GM23338 (cell line): Measurements from ENCODE around the gene CASK. TPM values are rescaled to one million over a fixed set of nuclear protein-coding genes. Genes with fewer than 3 reads are reported as not detected.

ENCODE experiments used
- ATAC-seq: fragments of 200-7000 bp; cut with Tn5 transposase; 3 replicates; pipeline ENCODE4 v1.9.1; 2020
- DNase-seq: peaks from one replicate; pipeline ENCODE4 v3.0.0-alpha.2; 2015; ENCODE audit warnings: low spot score
- H2AFZ ChIP-seq: fragments of 200-600 bp; sonication (generic); 2 replicates; pipeline ENCODE4 v1.8.0; 2016; ENCODE audit warnings: antibody characterized with exemption, mild to moderate bottlenecking, moderate library complexity
- H3F3A ChIP-seq: fragments of 200-600 bp; sonication (generic); replicated peaks from 2 replicates; pipeline ENCODE4 v1.8.0; 2017; ENCODE audit warnings: antibody characterized with exemption, mixed run types, low read depth
- H3K27ac ChIP-seq: fragments of 200-600 bp; sonication (generic); 2 replicates; pipeline ENCODE4 v1.6.1; 2016; ENCODE audit warnings: low read depth
- H3K27me3 ChIP-seq: fragments of 200-600 bp; sonication (generic); 2 replicates; pipeline ENCODE4 v1.8.0; 2016; ENCODE audit warnings: mild to moderate bottlenecking, mixed run types, moderate library complexity; ENCODE audit not compliant: insufficient read depth
- H3K36me3 ChIP-seq: fragments of 200-600 bp; sonication (generic); 2 replicates; pipeline ENCODE4 v1.8.0; 2016; ENCODE audit warnings: mild to moderate bottlenecking; ENCODE audit not compliant: insufficient read depth
- H3K4me1 ChIP-seq: fragments of 200-600 bp; sonication (generic); 2 replicates; pipeline ENCODE4 v1.8.0; 2016; ENCODE audit warnings: mild to moderate bottlenecking, moderate library complexity; ENCODE audit not compliant: insufficient read depth
- H3K4me2 ChIP-seq: fragments of 200-600 bp; sonication (generic); 2 replicates; pipeline ENCODE4 v1.7.1; 2017; ENCODE audit warnings: mixed run types
- H3K4me3 ChIP-seq: fragments of 200-600 bp; sonication (generic); 2 replicates; pipeline ENCODE4 v1.6.1; 2016; ENCODE audit warnings: mixed run types
- H3K79me2 ChIP-seq: fragments of 200-600 bp; sonication (generic); replicated peaks from 2 replicates; pipeline ENCODE4 v1.8.0; 2017; ENCODE audit warnings: mild to moderate bottlenecking; ENCODE audit not compliant: insufficient read depth
- H3K9me2 ChIP-seq: fragments of 200-600 bp; sonication (generic); 2 replicates; pipeline ENCODE4 v1.8.0; 2017; ENCODE audit not compliant: insufficient read depth
- H4K20me1 ChIP-seq: fragments of 200-600 bp; sonication (generic); replicated peaks from 2 replicates; pipeline ENCODE4 v1.8.0; 2017; ENCODE audit warnings: mild to moderate bottlenecking; ENCODE audit not compliant: insufficient read depth
- H3K27ac Mint-ChIP-seq: 2 replicates; pipeline ENCODE4 v1.8.0; 2020; ENCODE audit warnings: inconsistent platforms, mild to moderate bottlenecking, moderate library complexity, mixed read lengths
- H3K27me3 Mint-ChIP-seq: 3 replicates; pipeline ENCODE4 v1.8.0; 2022; ENCODE audit warnings: low read depth, mild to moderate bottlenecking, moderate library complexity, mixed read lengths, inconsistent platforms; ENCODE audit not compliant: insufficient read depth, poor library complexity
- H3K36me3 Mint-ChIP-seq: 3 replicates; pipeline ENCODE4 v1.8.0; 2021; ENCODE audit warnings: low read depth, mild to moderate bottlenecking, inconsistent platforms, moderate library complexity, mixed read lengths
- H3K4me1 Mint-ChIP-seq: 3 replicates; pipeline ENCODE4 v1.8.0; 2020; ENCODE audit warnings: mild to moderate bottlenecking, inconsistent platforms, mixed read lengths
- H3K4me3 Mint-ChIP-seq: 3 replicates; pipeline ENCODE4 v1.8.0; 2021; ENCODE audit warnings: moderate library complexity, mild to moderate bottlenecking, inconsistent platforms, mixed read lengths
- H3K9me3 Mint-ChIP-seq: 3 replicates; pipeline ENCODE4 v1.8.0; 2020; ENCODE audit warnings: moderate library complexity, mild to moderate bottlenecking, inconsistent platforms, mixed read lengths
- CREB1 ChIP-seq: fragments of 250-450 bp; sonication (Bioruptor Pico); IDR thresholded peaks from 2 replicates; pipeline ENCODE4 v1.5.0; 2020; ENCODE audit warnings: low read depth, mild to moderate bottlenecking, moderate library complexity
- EZH2 ChIP-seq: fragments of 200-600 bp; sonication (generic); IDR thresholded peaks from one replicate; pipeline ENCODE4 v1.8.0; 2017; ENCODE audit warnings: antibody characterized with exemption, mild to moderate bottlenecking, low read depth; ENCODE audit not compliant: unreplicated experiment
- EZH2phosphoT487 ChIP-seq: fragments of 200-600 bp; sonication (generic); IDR thresholded peaks from one replicate; pipeline ENCODE4 v1.8.1; 2018; ENCODE audit warnings: antibody characterized with exemption; ENCODE audit not compliant: unreplicated experiment
- JUNB ChIP-seq: IDR thresholded peaks from one replicate; pipeline ENCODE4 v1.6.1; 2016; ENCODE audit warnings: antibody characterized with exemption; ENCODE audit not compliant: unreplicated experiment
- NANOG ChIP-seq: IDR thresholded peaks from 2 replicates; pipeline ENCODE4 v1.6.1; 2016; ENCODE audit warnings: antibody characterized with exemption, borderline replicate concordance
- POLR2AphosphoS5 ChIP-seq: IDR thresholded peaks from 2 replicates; pipeline ENCODE4 v1.6.1; 2016; ENCODE audit warnings: antibody characterized with exemption, low read depth
- STAT1 ChIP-seq: IDR thresholded peaks from one replicate; pipeline ENCODE4 v1.6.1; 2016; ENCODE audit warnings: antibody characterized with exemption; ENCODE audit not compliant: unreplicated experiment
- ZNF114 ChIP-seq: fragments of 250-450 bp; sonication (Bioruptor Pico); IDR thresholded peaks from 2 replicates; pipeline ENCODE4 v1.5.0; 2020; ENCODE audit warnings: mild to moderate bottlenecking, moderate library complexity
- ZNF331 ChIP-seq: fragments of 250-450 bp; sonication (Bioruptor Pico); IDR thresholded peaks from 2 replicates; pipeline ENCODE4 v1.5.0; 2020; ENCODE audit warnings: low read depth, mild to moderate bottlenecking, moderate library complexity
- polyA plus RNA-seq: library from polyadenylated mRNA; unstranded; fragments of >200 nt; fragmentation: Nextera tagmentation; extraction: Ambion mirVana; gene quantifications from 2 replicates; pipeline ENCODE4 v1.2.1, GENCODE V29; 2016
- total RNA-seq: library from RNA; depleted of rRNA; stranded (reverse); fragments of >200 nt; shearing (Covaris generic); gene quantifications from 2 replicates; pipeline ENCODE4 v1.2.3, GENCODE V29; 2014
- TF ChIP-seq, protein P1 (sequence below), 2 experiments: fragments of 200-600 bp in 1 of 2; sonication (generic) in 1 of 2; conservative IDR thresholded peaks; 2 replicates each; pipeline versions ENCODE4 v1.5.1 to v1.6.1; 2016 to 2017; ENCODE audit warnings: antibody characterized with exemption in 2 of 2, low read depth in 2 of 2, mild to moderate bottlenecking in 2 of 2, moderate library complexity in 1 of 2
- TF ChIP-seq, protein P2 (sequence below): IDR thresholded peaks from 2 replicates; pipeline ENCODE4 v1.6.1; 2016; ENCODE audit warnings: antibody characterized with exemption
- TF ChIP-seq, protein P3 (sequence below): fragments of 250-450 bp; sonication (Bioruptor Pico); IDR thresholded peaks from 2 replicates; pipeline ENCODE4 v1.5.0; 2020; ENCODE audit warnings: mild to moderate bottlenecking, moderate library complexity
- TF ChIP-seq, protein P4 (sequence below): IDR thresholded peaks from one replicate; pipeline ENCODE4 v1.6.1; 2018; ENCODE audit warnings: antibody characterized with exemption; ENCODE audit not compliant: unreplicated experiment

The CASK gene
- total and polyA plus RNA-seq, 2 experiments from 2014 or later: 15.3 to 44.4 TPM

DNA sequence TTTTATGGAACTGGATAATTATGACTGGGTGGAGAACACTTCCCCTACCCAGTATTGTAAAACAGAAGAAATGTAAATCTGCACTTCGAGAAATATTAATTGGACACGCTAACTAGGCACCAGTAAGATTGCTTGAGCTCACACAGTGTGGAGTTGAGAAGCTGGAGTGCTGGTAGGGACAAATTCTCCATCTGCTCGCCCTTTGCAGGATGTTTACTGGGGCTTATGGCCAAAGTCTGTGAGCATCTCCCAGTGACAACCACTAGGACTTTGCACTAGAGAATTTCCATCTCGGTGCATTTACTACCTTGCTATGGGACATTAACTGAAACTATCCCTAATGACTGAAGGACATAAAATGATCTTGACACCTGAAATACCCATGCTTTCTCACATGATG, 268.3 kb downstream of the CASK start:
- H3K9me3 Mint-ChIP-seq: no peaks in the 10 kb centered on the region
- Histone ChIP-seq H3K4me2 (no peak overlapping the region), H3K4me1 (peaks cover 4% of the 10 kb centered on the region; the same call in 1 of the 2 replicates), H3K27ac (no peak overlapping the region), H3K4me3 (no peak overlapping the region), H3F3A (no peaks in the 10 kb centered on the region), H4K20me1 (no peaks in the 10 kb centered on the region), H3K36me3 (no peaks in the 10 kb centered on the region; the same call in 1 of the 2 replicates), H2AFZ (no peak overlapping the region), H3K79me2 (no peaks in the 10 kb centered on the region), H3K9me2 (no peaks in the 10 kb centered on the region), H3K27me3 (no peaks in the 10 kb centered on the region)
- H3K36me3 Mint-ChIP-seq: peaks cover 41% of the 10 kb centered on the region
- H3K27ac Mint-ChIP-seq: no peak overlapping the region
- DNase-seq (no peak), ATAC-seq (no peak)
- H3K4me3 Mint-ChIP-seq: no peak overlapping the region
- peaks cover 12% of the 10 kb centered on the region for H3K4me1 Mint-ChIP-seq
- TF ChIP-seq ZNF114 (no peak), STAT1 (no peak), JUNB (no peak), CREB1 (no peak), EZH2 (no peak), NANOG (no peak), POLR2AphosphoS5 (no peak), EZH2phosphoT487 (no peak), ZNF331 (CRISPR knock-in tag) (no peak)
- TF ChIP-seq, protein P1, sequence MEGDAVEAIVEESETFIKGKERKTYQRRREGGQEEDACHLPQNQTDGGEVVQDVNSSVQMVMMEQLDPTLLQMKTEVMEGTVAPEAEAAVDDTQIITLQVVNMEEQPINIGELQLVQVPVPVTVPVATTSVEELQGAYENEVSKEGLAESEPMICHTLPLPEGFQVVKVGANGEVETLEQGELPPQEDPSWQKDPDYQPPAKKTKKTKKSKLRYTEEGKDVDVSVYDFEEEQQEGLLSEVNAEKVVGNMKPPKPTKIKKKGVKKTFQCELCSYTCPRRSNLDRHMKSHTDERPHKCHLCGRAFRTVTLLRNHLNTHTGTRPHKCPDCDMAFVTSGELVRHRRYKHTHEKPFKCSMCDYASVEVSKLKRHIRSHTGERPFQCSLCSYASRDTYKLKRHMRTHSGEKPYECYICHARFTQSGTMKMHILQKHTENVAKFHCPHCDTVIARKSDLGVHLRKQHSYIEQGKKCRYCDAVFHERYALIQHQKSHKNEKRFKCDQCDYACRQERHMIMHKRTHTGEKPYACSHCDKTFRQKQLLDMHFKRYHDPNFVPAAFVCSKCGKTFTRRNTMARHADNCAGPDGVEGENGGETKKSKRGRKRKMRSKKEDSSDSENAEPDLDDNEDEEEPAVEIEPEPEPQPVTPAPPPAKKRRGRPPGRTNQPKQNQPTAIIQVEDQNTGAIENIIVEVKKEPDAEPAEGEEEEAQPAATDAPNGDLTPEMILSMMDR (conservative IDR thresholded peaks at IDR 0.05; ENCODE audit: low read depth in 2 of 2): no peak
- TF ChIP-seq, protein P2, sequence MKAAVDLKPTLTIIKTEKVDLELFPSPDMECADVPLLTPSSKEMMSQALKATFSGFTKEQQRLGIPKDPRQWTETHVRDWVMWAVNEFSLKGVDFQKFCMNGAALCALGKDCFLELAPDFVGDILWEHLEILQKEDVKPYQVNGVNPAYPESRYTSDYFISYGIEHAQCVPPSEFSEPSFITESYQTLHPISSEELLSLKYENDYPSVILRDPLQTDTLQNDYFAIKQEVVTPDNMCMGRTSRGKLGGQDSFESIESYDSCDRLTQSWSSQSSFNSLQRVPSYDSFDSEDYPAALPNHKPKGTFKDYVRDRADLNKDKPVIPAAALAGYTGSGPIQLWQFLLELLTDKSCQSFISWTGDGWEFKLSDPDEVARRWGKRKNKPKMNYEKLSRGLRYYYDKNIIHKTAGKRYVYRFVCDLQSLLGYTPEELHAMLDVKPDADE: no peak
- TF ChIP-seq, protein P3, sequence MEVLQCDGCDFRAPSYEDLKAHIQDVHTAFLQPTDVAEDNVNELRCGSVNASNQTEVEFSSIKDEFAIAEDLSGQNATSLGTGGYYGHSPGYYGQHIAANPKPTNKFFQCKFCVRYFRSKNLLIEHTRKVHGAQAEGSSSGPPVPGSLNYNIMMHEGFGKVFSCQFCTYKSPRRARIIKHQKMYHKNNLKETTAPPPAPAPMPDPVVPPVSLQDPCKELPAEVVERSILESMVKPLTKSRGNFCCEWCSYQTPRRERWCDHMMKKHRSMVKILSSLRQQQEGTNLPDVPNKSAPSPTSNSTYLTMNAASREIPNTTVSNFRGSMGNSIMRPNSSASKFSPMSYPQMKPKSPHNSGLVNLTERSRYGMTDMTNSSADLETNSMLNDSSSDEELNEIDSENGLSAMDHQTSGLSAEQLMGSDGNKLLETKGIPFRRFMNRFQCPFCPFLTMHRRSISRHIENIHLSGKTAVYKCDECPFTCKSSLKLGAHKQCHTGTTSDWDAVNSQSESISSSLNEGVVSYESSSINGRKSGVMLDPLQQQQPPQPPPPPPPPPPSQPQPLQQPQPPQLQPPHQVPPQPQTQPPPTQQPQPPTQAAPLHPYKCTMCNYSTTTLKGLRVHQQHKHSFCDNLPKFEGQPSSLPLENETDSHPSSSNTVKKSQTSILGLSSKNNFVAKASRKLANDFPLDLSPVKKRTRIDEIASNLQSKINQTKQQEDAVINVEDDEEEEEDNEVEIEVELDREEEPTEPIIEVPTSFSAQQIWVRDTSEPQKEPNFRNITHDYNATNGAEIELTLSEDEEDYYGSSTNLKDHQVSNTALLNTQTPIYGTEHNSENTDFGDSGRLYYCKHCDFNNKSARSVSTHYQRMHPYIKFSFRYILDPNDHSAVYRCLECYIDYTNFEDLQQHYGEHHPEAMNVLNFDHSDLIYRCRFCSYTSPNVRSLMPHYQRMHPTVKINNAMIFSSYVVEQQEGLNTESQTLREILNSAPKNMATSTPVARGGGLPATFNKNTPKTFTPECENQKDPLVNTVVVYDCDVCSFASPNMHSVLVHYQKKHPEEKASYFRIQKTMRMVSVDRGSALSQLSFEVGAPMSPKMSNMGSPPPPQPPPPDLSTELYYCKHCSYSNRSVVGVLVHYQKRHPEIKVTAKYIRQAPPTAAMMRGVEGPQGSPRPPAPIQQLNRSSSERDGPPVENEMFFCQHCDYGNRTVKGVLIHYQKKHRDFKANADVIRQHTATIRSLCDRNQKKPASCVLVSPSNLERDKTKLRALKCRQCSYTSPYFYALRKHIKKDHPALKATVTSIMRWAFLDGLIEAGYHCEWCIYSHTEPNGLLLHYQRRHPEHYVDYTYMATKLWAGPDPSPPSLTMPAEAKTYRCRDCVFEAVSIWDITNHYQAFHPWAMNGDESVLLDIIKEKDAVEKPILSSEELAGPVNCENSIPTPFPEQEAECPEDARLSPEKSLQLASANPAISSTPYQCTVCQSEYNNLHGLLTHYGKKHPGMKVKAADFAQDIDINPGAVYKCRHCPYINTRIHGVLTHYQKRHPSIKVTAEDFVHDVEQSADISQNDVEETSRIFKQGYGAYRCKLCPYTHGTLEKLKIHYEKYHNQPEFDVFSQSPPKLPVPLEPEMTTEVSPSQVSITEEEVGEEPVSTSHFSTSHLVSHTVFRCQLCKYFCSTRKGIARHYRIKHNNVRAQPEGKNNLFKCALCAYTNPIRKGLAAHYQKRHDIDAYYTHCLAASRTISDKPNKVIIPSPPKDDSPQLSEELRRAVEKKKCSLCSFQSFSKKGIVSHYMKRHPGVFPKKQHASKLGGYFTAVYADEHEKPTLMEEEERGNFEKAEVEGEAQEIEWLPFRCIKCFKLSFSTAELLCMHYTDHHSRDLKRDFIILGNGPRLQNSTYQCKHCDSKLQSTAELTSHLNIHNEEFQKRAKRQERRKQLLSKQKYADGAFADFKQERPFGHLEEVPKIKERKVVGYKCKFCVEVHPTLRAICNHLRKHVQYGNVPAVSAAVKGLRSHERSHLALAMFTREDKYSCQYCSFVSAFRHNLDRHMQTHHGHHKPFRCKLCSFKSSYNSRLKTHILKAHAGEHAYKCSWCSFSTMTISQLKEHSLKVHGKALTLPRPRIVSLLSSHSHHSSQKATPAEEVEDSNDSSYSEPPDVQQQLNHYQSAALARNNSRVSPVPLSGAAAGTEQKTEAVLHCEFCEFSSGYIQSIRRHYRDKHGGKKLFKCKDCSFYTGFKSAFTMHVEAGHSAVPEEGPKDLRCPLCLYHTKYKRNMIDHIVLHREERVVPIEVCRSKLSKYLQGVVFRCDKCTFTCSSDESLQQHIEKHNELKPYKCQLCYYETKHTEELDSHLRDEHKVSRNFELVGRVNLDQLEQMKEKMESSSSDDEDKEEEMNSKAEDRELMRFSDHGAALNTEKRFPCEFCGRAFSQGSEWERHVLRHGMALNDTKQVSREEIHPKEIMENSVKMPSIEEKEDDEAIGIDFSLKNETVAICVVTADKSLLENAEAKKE (CRISPR knock-in tag): no peak
- TF ChIP-seq, protein P4, sequence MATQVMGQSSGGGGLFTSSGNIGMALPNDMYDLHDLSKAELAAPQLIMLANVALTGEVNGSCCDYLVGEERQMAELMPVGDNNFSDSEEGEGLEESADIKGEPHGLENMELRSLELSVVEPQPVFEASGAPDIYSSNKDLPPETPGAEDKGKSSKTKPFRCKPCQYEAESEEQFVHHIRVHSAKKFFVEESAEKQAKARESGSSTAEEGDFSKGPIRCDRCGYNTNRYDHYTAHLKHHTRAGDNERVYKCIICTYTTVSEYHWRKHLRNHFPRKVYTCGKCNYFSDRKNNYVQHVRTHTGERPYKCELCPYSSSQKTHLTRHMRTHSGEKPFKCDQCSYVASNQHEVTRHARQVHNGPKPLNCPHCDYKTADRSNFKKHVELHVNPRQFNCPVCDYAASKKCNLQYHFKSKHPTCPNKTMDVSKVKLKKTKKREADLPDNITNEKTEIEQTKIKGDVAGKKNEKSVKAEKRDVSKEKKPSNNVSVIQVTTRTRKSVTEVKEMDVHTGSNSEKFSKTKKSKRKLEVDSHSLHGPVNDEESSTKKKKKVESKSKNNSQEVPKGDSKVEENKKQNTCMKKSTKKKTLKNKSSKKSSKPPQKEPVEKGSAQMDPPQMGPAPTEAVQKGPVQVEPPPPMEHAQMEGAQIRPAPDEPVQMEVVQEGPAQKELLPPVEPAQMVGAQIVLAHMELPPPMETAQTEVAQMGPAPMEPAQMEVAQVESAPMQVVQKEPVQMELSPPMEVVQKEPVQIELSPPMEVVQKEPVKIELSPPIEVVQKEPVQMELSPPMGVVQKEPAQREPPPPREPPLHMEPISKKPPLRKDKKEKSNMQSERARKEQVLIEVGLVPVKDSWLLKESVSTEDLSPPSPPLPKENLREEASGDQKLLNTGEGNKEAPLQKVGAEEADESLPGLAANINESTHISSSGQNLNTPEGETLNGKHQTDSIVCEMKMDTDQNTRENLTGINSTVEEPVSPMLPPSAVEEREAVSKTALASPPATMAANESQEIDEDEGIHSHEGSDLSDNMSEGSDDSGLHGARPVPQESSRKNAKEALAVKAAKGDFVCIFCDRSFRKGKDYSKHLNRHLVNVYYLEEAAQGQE: no peak
- peaks cover 6% of the 10 kb centered on the region for H3K27me3 Mint-ChIP-seq
